K562 (cell line): ENCODE results near the gene SART3. TPM values are rescaled to one million over a fixed set of nuclear protein-coding genes. Genes with fewer than 3 reads are reported as not detected.
A peak's percentile ranks its signal among the peaks of the same experiment; 100 is the strongest.

Experiments
- CBX3 ChIP-seq, 2 experiments: IDR thresholded peaks; 1 replicate in 1 of 2; 2 replicates in 1 of 2; pipeline ENCODE4 v1.6.1; 2012; ENCODE audit warnings: inconsistent platforms in 2 of 2, low read length in 2 of 2, borderline replicate concordance in 1 of 2, control low read depth in 1 of 2
- COPS2 ChIP-seq: fragments of 450-650 bp; conservative IDR thresholded peaks from 2 replicates; pipeline ENCODE4 v1.6.1; 2016; ENCODE audit warnings: mild to moderate bottlenecking, moderate library complexity
- GMEB1 ChIP-seq: fragments of 250-450 bp; sonication (Bioruptor Pico); IDR thresholded peaks from 2 replicates; pipeline ENCODE4 v1.4.0; 2020; ENCODE audit warnings: mild to moderate bottlenecking
- KDM1A ChIP-seq, 2 experiments: fragments of 450-650 bp; IDR thresholded peaks; 2 replicates each; pipeline ENCODE4 v1.6.1; 2016; ENCODE audit warnings: mild to moderate bottlenecking in 2 of 2
- MED1 ChIP-seq: sonication (generic); formaldehyde crosslinking; IDR thresholded peaks from 2 replicates; pipeline ENCODE4 v1.8.1; 2023; ENCODE audit warnings: missing genetic modification reagents, borderline replicate concordance
- SIX5 ChIP-seq, 2 experiments: IDR thresholded peaks; 2 replicates each; pipeline ENCODE4 v1.6.1; 2011; ENCODE audit warnings: low read length in 2 of 2, borderline replicate concordance in 1 of 2, low read depth in 1 of 2, mild to moderate bottlenecking in 1 of 2, moderate library complexity in 1 of 2; ENCODE audit not compliant: insufficient read depth in 1 of 2
- TBL1XR1 ChIP-seq, 2 experiments: IDR thresholded peaks; 2 replicates each; pipeline ENCODE4 v1.6.1; 2012; ENCODE audit warnings: improper control_type of control experiment in 2 of 2, low read length in 2 of 2, mild to moderate bottlenecking in 1 of 2
- TOE1 ChIP-seq, 2 experiments: fragments of 450-650 bp in 1 of 2; sonication (generic) in 1 of 2; formaldehyde crosslinking in 1 of 2; IDR thresholded peaks; 2 replicates each; pipeline versions ENCODE4 v1.7.1 to v1.8.0; 2016 to 2022; ENCODE audit warnings: borderline replicate concordance in 2 of 2, mild to moderate bottlenecking in 2 of 2, antibody characterized with exemption in 1 of 2, inconsistent platforms in 1 of 2, low read depth in 1 of 2, missing genetic modification reagents in 1 of 2, moderate library complexity in 1 of 2
- ZNF165 ChIP-seq: fragments of 250-450 bp; sonication (Bioruptor Pico); IDR thresholded peaks from 2 replicates; pipeline ENCODE4 v1.4.0; 2020; ENCODE audit warnings: borderline replicate concordance
- ZNF431 ChIP-seq: sonication (generic); formaldehyde crosslinking; IDR thresholded peaks from 2 replicates; pipeline ENCODE4 v1.8.0; 2022; ENCODE audit warnings: mild to moderate bottlenecking, missing genetic modification reagents
- polyA plus RNA-seq, 8 experiments: library from polyadenylated mRNA; depleted of rRNA in 4 of 8; stranded (reverse) in 5 of 8; unstranded in 3 of 8; fragments of >200 nt; fragmentation: Nextera tagmentation in 2 of 8; fragmentation: Illumina TruSeq in 1 of 8; extraction: Ambion mirVana in 2 of 8; extraction: Trizol in 1 of 8; gene quantifications; 2 replicates each; pipeline versions ENCODE4 v1.2.1 to v1.2.3, GENCODE V29; 2011 to 2014; ENCODE audit warnings: inconsistent platforms in 1 of 8, missing spikeins in 1 of 8
- total RNA-seq, 7 experiments: library from RNA; depleted of rRNA in 6 of 7; stranded (reverse); fragments of >200 nt in 6 of 7; fragmentation: Illumina TruSeq in 2 of 7; extraction: Trizol in 2 of 7; gene quantifications; 2 replicates each; pipeline versions ENCODE4 v1.2.1 to v1.2.3, GENCODE V29; 2011 to 2021; ENCODE audit warnings: low replicate concordance in 1 of 7
- TF ChIP-seq, protein P1 (sequence below), 3 experiments: IDR thresholded peaks in 2 of 3; conservative IDR thresholded peaks in 1 of 3; 2 replicates each; pipeline ENCODE4 v1.5.1; 2011 to 2012; ENCODE audit warnings: low read length in 3 of 3, mild to moderate bottlenecking in 3 of 3, control low read depth in 2 of 3, improper control_type of control experiment in 1 of 3, inconsistent platforms in 1 of 3, low read depth in 1 of 3, mixed read lengths in 1 of 3, moderate library complexity in 1 of 3; ENCODE audit not compliant: insufficient read depth in 2 of 3

Gene SART3
- total and polyA plus RNA-seq, 9 of the 15 experiments (the other 6 are each of a cell fraction or from before 2014, with no cell fraction given): 8.9 to 167 (median 56.7) TPM

DNA sequence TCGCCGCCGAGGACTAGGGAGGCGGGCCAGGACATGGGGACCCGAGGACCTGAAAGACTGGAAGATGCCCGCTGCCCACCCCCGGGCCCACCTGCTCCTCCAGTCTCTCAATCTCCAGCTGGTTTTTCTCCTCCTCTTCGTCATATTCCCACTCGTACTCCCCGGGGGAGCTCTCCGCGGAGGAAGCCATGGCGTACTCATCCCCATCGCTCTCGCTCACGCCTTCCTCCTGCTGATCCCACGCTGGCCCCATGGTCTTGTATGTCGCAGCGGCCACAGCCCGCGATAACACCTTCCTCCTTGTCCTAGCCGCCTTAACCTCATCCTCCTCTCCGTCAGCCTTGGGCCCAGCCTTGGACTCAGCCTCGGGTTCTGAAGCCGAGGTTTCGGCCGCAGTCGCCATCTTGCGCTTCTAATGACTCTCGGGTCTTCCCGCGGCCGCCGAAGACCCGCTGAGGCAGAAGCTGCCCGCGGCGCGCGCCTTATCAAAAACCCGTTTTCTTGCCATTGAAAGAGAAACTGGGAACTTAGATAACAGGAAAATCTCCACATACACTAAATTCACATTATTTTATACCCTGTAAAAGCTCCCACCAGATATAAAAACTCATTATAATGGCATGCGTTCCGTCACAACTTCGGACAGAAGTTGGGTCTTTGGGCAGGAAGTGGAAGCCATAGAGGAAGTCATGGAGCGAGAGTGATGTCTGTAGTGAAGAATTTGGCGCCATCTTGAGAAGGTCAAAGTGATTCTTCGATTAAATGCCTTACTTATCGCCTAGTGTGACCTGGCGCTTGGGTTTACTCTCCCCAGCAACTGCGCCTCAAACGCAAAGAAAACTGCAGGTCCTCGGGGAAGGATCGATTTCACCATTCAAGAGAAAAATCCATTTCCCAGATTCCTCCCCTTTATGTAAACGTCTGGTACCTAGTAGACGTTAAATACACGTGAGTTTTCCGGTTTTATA, at the start of gene SART3 (continued):
- TF ChIP-seq, protein P1, sequence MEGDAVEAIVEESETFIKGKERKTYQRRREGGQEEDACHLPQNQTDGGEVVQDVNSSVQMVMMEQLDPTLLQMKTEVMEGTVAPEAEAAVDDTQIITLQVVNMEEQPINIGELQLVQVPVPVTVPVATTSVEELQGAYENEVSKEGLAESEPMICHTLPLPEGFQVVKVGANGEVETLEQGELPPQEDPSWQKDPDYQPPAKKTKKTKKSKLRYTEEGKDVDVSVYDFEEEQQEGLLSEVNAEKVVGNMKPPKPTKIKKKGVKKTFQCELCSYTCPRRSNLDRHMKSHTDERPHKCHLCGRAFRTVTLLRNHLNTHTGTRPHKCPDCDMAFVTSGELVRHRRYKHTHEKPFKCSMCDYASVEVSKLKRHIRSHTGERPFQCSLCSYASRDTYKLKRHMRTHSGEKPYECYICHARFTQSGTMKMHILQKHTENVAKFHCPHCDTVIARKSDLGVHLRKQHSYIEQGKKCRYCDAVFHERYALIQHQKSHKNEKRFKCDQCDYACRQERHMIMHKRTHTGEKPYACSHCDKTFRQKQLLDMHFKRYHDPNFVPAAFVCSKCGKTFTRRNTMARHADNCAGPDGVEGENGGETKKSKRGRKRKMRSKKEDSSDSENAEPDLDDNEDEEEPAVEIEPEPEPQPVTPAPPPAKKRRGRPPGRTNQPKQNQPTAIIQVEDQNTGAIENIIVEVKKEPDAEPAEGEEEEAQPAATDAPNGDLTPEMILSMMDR (IDR thresholded peaks at IDR 0.05 in 2 of 3, conservative IDR thresholded peaks at IDR 0.05 in 1 of 3; ENCODE audit: insufficient read depth in 2 of 3, low read depth in 1 of 3, low read length in 3 of 3): 0 out of 6 replicates have a peak, but pooled peaks of 1 of the 3 experiments have one; percentile 1
- TF ChIP-seq TBL1XR1 (IDR thresholded peaks at IDR 0.05; ENCODE audit: low read length in 2 of 2) (no peak), GMEB1 (CRISPR knock-in tag) (no peak), MED1 (no peak), CBX3 (IDR thresholded peaks at IDR 0.05; ENCODE audit: borderline replicate concordance in 1 of 2, low read length in 2 of 2) (no peak), TOE1 (IDR thresholded peaks at IDR 0.05; ENCODE audit: borderline replicate concordance) (peak; percentile 88), TOE1 (CRISPR knock-in tag; IDR thresholded peaks at IDR 0.05; ENCODE audit: borderline replicate concordance, low read depth) (no peak), SIX5 (IDR thresholded peaks at IDR 0.05; ENCODE audit: borderline replicate concordance in 1 of 2, insufficient read depth in 1 of 2, low read depth in 1 of 2, low read length in 2 of 2) (peak; percentile 55 to 65; a peak in 3 of 4 replicates), KDM1A (IDR thresholded peaks at IDR 0.05) (no peak), ZNF165 (CRISPR knock-in tag) (no peak), COPS2 (no peak), ZNF431 (CRISPR knock-in tag) (peak; percentile 39; the same call in 1 of the 2 replicates)
